Erythroblast (primary cell): ENCODE results near the gene RNASE1.

Source experiments
- DNase-seq, 2 experiments: peaks; one replicate each; lab custom pipeline; 2025; lab: John Stamatoyannopoulos, UW
- GATA1 ChIP-seq: IDR thresholded peaks from 2 replicates; pipeline ENCODE4 v1.6.1; 2011; ENCODE audit warnings: low read depth, mild to moderate bottlenecking, control low read depth, low read length, moderate library complexity
- POLR2A ChIP-seq: IDR thresholded peaks from 2 replicates; pipeline ENCODE4 v1.6.1; 2011; ENCODE audit warnings: mild to moderate bottlenecking, low read length

The RNASE1 gene

GRCh38 chr14:20797164-20797563 is 5.5 kb downstream of the RNASE1 start:
- DNase-seq: peak in 1 of 2 experiments; percentile 31
- TF ChIP-seq GATA1 (no peak), POLR2A (no peak)

GRCh38 chr14:20794644-20795369 is 7.8 kb downstream of the RNASE1 start:
- TF ChIP-seq GATA1 (no peak), POLR2A (no peak)
- DNase-seq: no peak

- DNase-seq: no peak
- TF ChIP-seq POLR2A (no peak), GATA1 (no peak)
Measured at GRCh38 chr14:20792556-20792955, 10.1 kb downstream of the RNASE1 start.

DNA sequence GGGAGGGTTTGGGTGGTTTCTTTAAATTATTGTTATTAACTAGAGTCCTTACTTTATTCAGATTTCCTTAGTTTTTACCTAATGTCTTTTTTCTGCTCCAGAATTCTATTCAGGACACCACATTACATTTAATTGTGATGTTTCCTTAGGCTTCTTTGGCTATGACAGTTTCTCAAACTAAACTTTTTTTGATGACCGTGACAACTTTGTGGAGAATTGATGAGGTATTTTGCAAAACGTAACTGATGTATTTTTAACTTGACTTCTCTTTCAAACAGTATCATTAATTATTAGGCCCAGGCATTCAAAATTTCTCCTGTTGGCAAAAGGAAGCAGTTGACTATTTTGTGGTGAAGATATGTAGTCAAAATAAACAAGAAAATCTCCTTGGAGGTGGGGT is 11.0 kb downstream of the RNASE1 start:
- no peak for TF ChIP-seq GATA1
- no peak for TF ChIP-seq POLR2A
- DNase-seq: no peak

DNA sequence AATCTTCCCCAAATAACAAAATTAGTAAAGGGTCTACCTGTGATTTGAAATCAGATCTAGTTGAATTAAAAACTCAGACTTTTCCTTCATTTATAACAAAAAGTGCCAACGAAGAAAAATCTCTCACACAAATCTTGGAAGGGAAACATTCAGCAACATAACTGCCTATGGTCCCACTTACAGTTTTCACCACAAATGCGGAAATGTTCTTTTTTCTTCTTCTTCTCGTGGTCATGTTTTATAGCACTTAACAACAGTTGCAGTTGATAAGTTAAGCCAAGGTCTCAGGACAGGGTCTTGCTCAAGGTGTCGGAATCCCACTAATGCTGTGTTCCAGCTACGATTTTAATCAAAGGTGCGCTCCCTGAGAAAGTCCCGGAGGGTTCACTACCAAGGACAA is 11.5 kb downstream of the RNASE1 start:
- TF ChIP-seq GATA1 (no peak), POLR2A (no peak)
- DNase-seq: no peak

GRCh38 chr14:20790464-20791116 is 12.1 kb downstream of the RNASE1 start:
- no peak for DNase-seq
- TF ChIP-seq GATA1 (no peak), POLR2A (no peak)

DNA sequence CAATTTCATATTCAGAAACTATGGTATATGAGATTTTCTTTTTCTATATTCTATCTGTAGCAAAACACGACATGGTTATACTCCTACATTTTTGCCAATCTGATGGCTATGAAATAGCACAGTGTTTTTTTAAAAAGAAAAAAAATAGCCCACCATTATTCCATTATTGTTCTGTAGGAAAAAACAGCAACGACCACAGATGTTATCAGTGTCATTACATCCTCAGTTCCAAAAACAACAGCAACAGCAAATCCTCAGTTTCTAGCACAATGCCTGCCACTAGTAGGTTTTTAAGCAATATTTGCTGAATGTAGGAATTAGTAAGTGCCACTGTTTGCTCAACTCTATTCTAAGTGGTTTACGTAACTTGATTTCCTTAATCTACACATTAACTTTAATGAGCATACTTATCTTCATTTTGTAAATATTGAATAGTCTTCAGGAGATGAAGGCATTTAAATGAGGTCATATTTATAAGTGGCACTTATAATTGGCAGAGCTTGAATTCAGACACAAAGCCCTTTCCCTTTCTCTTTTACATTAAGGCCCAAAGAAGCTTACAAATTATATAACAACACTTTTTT is 13.3 kb downstream of the RNASE1 start:
- TF ChIP-seq GATA1: no peak
- TF ChIP-seq POLR2A: no peak
- no peak for DNase-seq

DNA sequence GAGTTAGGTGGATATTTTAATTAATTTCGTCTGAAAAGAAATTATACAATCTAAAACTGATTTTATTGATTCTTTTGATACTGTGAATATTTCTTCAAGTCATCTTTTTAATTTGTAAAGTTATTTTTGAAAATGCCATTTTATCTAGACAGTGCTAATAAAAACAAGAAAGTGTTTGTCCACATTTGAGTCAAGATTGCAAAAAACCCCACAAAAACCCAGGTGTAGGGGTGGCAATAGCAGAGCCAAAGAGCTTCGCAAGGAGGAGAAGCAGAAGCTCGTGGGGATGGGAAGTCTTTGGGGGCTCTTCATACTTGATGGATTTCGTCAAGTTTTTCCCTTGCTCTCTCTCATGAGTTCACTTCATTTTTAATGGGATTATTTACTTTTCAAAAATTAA is 15.6 kb downstream of the RNASE1 start:
- DNase-seq: no peak
- TF ChIP-seq GATA1 (no peak), POLR2A (no peak)

DNA sequence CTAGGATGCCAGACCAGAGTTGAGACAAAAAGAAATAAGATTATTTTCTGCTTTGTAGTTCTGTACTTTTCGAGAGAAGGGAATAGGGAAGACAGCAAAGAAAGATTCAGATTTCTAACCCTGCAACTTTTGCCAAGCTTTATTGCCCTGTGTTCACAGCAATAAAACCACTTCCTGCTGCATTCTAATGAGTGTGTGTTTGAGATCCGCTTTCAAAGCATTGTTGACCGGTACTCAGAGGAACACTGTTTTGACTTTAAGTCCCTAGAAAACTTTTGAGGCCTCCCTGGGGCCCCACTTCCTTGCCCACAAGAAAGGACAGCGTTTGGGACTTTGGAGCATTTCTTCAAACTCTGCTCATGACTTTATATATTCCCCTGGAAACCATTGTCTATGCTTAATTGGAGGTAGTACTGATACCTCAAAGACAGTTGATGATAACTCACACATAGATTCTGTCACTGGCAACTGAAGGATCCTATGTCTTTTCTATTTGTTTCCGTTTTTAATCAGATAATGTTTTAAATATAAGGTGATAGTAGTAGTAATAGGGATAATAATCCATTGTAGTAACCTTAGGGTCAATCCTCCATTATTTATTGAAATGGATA is 20.3 kb downstream of the RNASE1 start:
- TF ChIP-seq GATA1 (no peak), POLR2A (no peak)
- no peak for DNase-seq

DNA sequence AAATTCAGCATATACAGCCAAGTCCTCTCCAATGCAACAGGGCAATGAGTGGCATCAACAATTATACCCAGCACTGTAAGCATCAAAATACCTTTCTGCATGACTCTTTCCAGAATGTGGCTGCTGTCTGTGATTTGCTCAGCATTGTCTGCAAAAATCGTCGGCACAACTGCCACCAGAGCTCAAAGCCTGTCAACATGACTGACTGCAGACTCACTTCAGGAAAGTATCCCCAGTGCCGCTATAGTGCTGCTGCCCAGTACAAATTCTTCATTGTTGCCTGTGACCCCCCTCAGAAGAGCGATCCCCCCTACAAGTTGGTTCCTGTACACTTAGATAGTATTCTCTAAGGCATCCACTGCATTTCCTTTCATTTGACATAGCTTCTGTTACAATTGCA is 20.8 kb downstream of the RNASE1 start:
- TF ChIP-seq POLR2A: no peak
- TF ChIP-seq GATA1: no peak
- no peak for DNase-seq

- no peak for DNase-seq
- TF ChIP-seq POLR2A (no peak), GATA1 (no peak)
Measured at GRCh38 chr14:20775901-20776300, 26.7 kb downstream of the RNASE1 start.

GRCh38 chr14:20775043-20775442 is 27.6 kb downstream of the RNASE1 start:
- TF ChIP-seq GATA1 (no peak), POLR2A (no peak)
- no peak for DNase-seq

- DNase-seq: no peak
- TF ChIP-seq GATA1 (no peak), POLR2A (no peak)
Measured at GRCh38 chr14:20774258-20774824, 28.3 kb downstream of the RNASE1 start.
